Measurements from ENCODE around the gene FLT3LG.
"Not testable (repeated sequence)": the region's sequence is repeated elsewhere in the genome, so short reads cannot be mapped to it uniquely, and the experiment has no call there.

Gene FLT3LG

GRCh38 chr19:49447485-49448431 is 26.3 kb upstream of the FLT3LG start:
- Mint-ChIP-seq H3K27ac (peak overlapping the region; percentile 87), H3K9me3 (no peaks in the 10 kb centered on the region), H3K4me3 (no peak overlapping the region), H3K36me3 (peaks cover 78% of the 10 kb centered on the region), H3K4me1 (peaks cover 51% of the 10 kb centered on the region)
- no peak for ATAC-seq
- no peak for DNase-seq (ENCODE audit: low spot score in 2 of 2)

DNA sequence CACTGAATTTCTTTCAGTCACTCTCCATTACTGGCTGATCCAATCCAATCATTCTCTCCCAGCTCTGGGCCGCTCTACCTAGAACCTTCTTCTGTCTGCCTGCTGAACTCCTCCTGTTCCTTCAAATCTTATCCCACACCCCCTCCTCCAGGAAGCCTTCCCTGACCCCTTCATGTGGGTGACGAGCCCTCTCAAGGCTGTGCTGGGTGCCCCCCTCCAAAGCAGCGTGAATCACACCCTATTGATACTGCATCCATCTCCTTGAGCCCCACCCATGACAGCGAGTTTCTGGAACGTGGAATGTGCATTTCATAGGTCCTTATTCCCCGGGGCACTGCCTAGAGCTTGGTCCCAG is 25.6 kb upstream of the FLT3LG start:
- DNase-seq (ENCODE audit: low spot score in 2 of 2) (no peak), ATAC-seq (no peak)
- Mint-ChIP-seq H3K9me3 (no peaks in the 10 kb centered on the region), H3K4me3 (peak overlapping the region; percentile 91), H3K4me1 (peaks cover 55% of the 10 kb centered on the region), H3K27ac (peak overlapping the region; percentile 87), H3K36me3 (peaks cover 78% of the 10 kb centered on the region)

- Mint-ChIP-seq H3K9me3 (no peaks in the 10 kb centered on the region), H3K27ac (peak overlapping the region; percentile 98), H3K4me1 (peaks cover 43% of the 10 kb centered on the region), H3K36me3 (peaks cover 74% of the 10 kb centered on the region), H3K4me3 (peak overlapping the region; percentile 91)
- no peak for DNase-seq (ENCODE audit: low spot score in 2 of 2)
- no peak for ATAC-seq
Measured at GRCh38 chr19:49450405-49450804, 23.6 kb upstream of the FLT3LG start.

GRCh38 chr19:49451430-49452181 is 22.4 kb upstream of the FLT3LG start, which contains the start of gene PIH1D1:
Gene PIH1D1 (minus strand): TSS chr19:49451814. CDS start chr19:49451574, 240 bp downstream.
- Mint-ChIP-seq H3K27ac (peak within 1 kb of the TSS; percentile 98), H3K4me1 (peaks cover 43% of the 10 kb centered on the region), H3K4me3 (peak within 1 kb of the TSS; percentile 91), H3K36me3 (peaks cover 79% of the 10 kb centered on the region), H3K9me3 (no peaks in the 10 kb centered on the region)
- DNase-seq (ENCODE audit: low spot score in 2 of 2), result peak; percentile 77 to 94
- ATAC-seq, result peak; percentile 82

DNA sequence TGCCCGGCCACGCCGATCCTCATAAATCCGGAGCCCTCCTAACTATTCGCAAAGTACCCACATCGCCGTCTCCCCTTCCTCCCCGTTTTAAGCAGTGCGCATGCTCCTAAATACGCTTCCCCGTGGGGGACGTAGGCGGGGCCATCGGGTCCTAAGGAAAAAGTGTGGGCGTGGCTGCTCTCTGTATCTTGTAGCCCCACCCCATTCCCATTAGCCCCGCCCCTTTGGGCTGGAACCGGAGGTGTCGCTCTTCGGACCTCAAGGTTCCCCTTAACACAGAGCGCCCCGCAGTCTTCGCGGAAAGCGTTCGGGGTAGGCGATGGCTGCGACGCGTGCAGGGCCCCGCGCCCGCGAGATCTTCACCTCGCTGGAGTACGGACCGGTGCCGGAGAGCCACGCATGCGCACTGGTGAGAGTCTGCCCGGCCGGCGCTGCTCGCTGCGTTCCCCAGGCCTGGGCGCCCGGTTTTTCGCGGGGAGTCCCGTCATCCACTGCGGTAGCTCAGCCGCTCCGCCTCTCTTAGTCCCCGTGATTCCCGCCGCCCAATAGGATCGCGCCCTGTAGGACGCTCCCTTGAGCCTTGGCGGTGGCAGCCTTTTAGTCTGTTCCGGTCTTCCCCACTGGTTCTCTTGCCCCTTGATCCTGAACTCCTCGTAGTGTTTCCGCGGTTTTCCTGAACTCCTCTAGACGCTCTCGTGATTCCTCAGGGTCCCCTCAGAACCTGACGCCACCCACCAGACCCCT is 20.8 kb upstream of the FLT3LG start, which contains the start of gene ALDH16A1:
ALDH16A1 (plus strand) TSS at position 213 of the 744 bp plus-strand sequence; CDS start at position 320, 107 bp downstream.
- Mint-ChIP-seq H3K36me3 (peaks cover 76% of the 10 kb centered on the region), H3K4me3 (peak within 1 kb of the TSS; percentile 91), H3K9me3 (no peaks in the 10 kb centered on the region), H3K27ac (peak within 1 kb of the TSS; percentile 98), H3K4me1 (peaks cover 56% of the 10 kb centered on the region)
- ATAC-seq (peak; percentile 93), DNase-seq (ENCODE audit: low spot score in 2 of 2) (peak; percentile 95 to 99)

DNA sequence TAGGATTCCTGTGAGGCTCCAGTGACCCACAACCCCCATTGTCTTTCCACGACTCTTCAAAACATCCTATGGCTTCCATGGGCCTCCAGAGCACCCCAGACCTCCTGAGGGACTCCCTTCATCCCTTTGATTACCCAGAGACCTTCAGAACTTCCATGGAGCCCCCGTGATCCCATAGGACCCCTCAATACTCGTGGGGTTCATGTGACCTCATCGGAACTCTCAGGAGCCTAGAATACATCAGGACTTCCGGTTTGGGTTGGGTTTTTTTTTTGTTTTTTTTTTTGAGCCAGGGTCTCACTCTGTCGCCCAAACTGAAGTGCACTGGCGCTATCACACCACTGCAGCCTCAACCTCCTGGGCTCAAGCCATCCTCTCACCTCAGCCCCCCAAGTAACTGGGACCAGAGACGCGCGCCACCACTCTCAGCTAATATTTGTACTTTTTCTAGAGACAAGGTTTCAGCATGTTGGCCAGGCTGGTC is 20.2 kb upstream of the FLT3LG start:
- DNase-seq (ENCODE audit: low spot score in 2 of 2) (no peak), ATAC-seq (no peak)
- Mint-ChIP-seq H3K4me3 (peak overlapping the region; percentile 91), H3K9me3 (no peaks in the 10 kb centered on the region), H3K4me1 (peaks cover 50% of the 10 kb centered on the region), H3K27ac (peak overlapping the region; percentile 98), H3K36me3 (peaks cover 69% of the 10 kb centered on the region)

DNA sequence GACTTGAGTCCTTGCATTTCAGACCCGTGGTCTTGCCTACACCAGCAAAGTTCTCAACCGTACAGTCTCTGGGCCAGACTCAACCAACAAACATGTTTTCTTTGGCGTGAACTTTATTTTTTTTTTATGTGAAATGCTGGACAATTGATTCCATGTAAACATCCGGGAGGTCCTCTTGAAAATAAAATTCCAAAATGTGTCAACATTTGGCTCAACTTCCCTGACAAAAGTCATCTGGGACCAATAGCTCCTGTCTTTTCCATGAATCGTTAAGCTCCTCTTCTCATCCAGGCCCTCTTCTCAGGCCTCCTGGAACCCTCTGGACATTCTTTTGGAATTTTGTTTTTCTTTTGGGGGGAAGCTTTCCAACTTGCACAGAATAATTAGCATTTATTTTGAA is 18.2 kb upstream of the FLT3LG start:
- Mint-ChIP-seq H3K4me3 (no peak overlapping the region), H3K27ac (peak overlapping the region; percentile 56), H3K4me1 (peaks cover 36% of the 10 kb centered on the region), H3K36me3 (peaks cover 66% of the 10 kb centered on the region), H3K9me3 (no peaks in the 10 kb centered on the region)
- DNase-seq (ENCODE audit: low spot score in 2 of 2), result no peak
- no peak for ATAC-seq

DNA sequence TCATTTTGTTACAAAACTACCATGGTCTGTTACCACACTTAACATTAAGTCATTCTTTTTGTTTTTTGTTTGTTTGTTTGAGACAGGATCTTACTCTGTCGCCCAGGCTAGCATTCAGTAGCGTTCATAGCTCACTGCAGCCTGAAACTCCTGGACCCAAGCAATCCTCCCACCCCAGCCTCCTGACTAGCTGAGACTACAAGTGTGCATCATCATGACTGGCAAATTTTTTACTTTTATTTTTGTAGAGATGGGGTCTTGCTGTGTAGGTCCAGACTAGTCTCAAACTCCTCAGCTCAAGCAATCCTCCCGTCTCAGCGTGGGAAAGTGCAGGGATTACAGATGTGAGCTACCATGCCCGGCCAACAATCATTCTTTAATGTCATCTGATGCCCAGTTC is 17.7 kb upstream of the FLT3LG start:
- no peak for ATAC-seq
- Mint-ChIP-seq H3K27ac (peak overlapping the region; percentile 56), H3K4me3 (no peak overlapping the region), H3K4me1 (peaks cover 32% of the 10 kb centered on the region), H3K9me3 (no peaks in the 10 kb centered on the region), H3K36me3 (peaks cover 64% of the 10 kb centered on the region)
- no peak for DNase-seq (ENCODE audit: low spot score in 2 of 2)

- Mint-ChIP-seq H3K4me1 (peaks cover 22% of the 10 kb centered on the region), H3K9me3 (no peaks in the 10 kb centered on the region), H3K36me3 (peaks cover 47% of the 10 kb centered on the region), H3K4me3 (peak overlapping the region; percentile 14), H3K27ac (peak overlapping the region; percentile 88)
- no peak for DNase-seq (ENCODE audit: low spot score in 2 of 2)
- ATAC-seq, result no peak
Measured at GRCh38 chr19:49458567-49458903, 15.5 kb upstream of the FLT3LG start.

DNA sequence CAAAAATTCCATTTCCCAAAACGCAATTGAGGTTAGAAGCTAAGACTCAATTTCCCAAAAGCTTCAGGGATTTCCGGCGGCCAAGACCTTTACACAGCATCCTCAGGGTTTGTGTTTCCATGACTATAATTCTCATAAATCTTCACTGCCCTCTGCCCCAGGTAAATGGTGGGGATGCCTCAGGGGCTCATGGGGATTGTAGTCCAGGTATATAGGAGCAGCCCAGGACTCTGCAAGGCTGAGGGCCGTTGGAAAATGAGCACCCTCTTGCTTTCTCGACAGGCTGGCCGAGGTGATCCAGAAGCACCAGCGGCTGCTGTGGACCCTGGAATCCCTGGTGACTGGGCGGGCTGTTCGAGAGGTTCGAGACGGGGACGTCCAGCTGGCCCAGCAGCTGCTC is 14.6 kb upstream of the FLT3LG start:
- H3K4me1 Mint-ChIP-seq, result peaks cover 16% of the 10 kb centered on the region
- ATAC-seq (no peak), DNase-seq (ENCODE audit: low spot score in 2 of 2) (no peak)
- H3K27ac Mint-ChIP-seq, result no peak overlapping the region
- H3K9me3 Mint-ChIP-seq, result no peaks in the 10 kb centered on the region
- H3K36me3 Mint-ChIP-seq, result peaks cover 45% of the 10 kb centered on the region
- no peak overlapping the region for H3K4me3 Mint-ChIP-seq

DNA sequence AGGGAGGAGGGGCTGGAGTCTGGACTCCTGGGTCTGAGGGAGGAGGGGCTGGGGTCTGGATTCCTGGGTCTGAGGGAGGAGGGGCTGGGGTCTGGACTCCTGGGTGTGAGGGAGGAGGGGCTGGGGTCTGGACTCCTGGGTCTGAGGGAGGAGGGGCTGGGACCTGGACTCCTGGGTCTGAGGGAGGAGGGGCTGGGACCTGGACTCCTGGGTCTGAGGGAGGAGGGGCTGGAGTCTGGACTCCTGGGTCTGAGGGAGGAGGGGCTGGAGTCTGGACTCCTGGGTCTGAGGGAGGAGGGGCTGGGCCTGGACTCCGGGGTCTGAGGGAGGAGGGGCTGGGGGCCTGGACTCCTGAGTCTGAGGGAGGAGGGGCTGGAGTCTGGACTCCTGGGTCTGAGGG is 12.9 kb upstream of the FLT3LG start:
- not testable (repeated sequence) for H3K27ac Mint-ChIP-seq; ATAC-seq; DNase-seq (ENCODE audit: low spot score in 2 of 2); H3K9me3 Mint-ChIP-seq; H3K4me3 Mint-ChIP-seq
- Mint-ChIP-seq H3K4me1 (peaks cover 15% of the 10 kb centered on the region), H3K36me3 (peaks cover 41% of the 10 kb centered on the region)

- ATAC-seq (no peak), DNase-seq (ENCODE audit: low spot score in 2 of 2) (no peak)
- Mint-ChIP-seq H3K4me1 (peaks cover 15% of the 10 kb centered on the region), H3K36me3 (peaks cover 38% of the 10 kb centered on the region), H3K4me3 (no peak overlapping the region), H3K9me3 (no peaks in the 10 kb centered on the region), H3K27ac (no peak overlapping the region)
Measured at GRCh38 chr19:49461656-49462055, 12.4 kb upstream of the FLT3LG start.

GRCh38 chr19:49462492-49462891 is 11.5 kb upstream of the FLT3LG start:
- Mint-ChIP-seq H3K4me3 (no peak overlapping the region), H3K27ac (no peak overlapping the region), H3K36me3 (peaks cover 29% of the 10 kb centered on the region), H3K4me1 (peaks cover 7% of the 10 kb centered on the region), H3K9me3 (no peaks in the 10 kb centered on the region)
- DNase-seq (ENCODE audit: low spot score in 2 of 2), result no peak
- no peak for ATAC-seq

GRCh38 chr19:49463960-49464740 is 9.9 kb upstream of the FLT3LG start:
- Mint-ChIP-seq H3K4me1 (peaks cover 10% of the 10 kb centered on the region), H3K27ac (peak overlapping the region; percentile 81), H3K36me3 (peaks cover 35% of the 10 kb centered on the region)

More at GRCh38 chr19:49463960-49464740, 9.9 kb upstream of the FLT3LG start:
- no peaks in the 10 kb centered on the region for H3K9me3 Mint-ChIP-seq
- DNase-seq (ENCODE audit: low spot score in 2 of 2) (no peak), ATAC-seq (no peak)
- H3K4me3 Mint-ChIP-seq, result no peak overlapping the region
